Activated T-cell treated with anti-CD3 and anti-CD28 coated beads for 48 hours (primary cell): ENCODE data around the gene SLBP.

Experiments used
- DNase-seq: peaks from one replicate; pipeline ENCODE4 v3.0.0-alpha.2; 2020; ENCODE audit warnings: low read depth

Gene SLBP

GRCh38 chr4:1653776-1654175 lies 58.3 kb downstream of the SLBP start:
- no peak for DNase-seq

- DNase-seq: no peak
These were observed 60.0 kb downstream of the SLBP start for GRCh38 chr4:1652088-1652487.

- no peak for DNase-seq
These were observed 60.5 kb downstream of the SLBP start for GRCh38 chr4:1651609-1652008.

- DNase-seq: no peak
These were observed 63.2 kb downstream of the SLBP start for GRCh38 chr4:1648962-1649361.

GRCh38 chr4:1647432-1647831 lies 64.7 kb downstream of the SLBP start:
- DNase-seq: no peak

GRCh38 chr4:1646690-1647089 lies 65.4 kb downstream of the SLBP start:
- no peak for DNase-seq

GRCh38 chr4:1644891-1645657 lies 67.0 kb downstream of the SLBP start:
- no peak for DNase-seq

GRCh38 chr4:1643971-1644735 lies 68.0 kb downstream of the SLBP start:
- DNase-seq: no peak
